HCEC 1CT (cell line): ENCODE measurements around the gene MYH14.

ENCODE experiments used
- DNase-seq: peaks from one replicate; pipeline ENCODE4 v3.0.0-alpha.2; 2017

MYH14 gene

DNA sequence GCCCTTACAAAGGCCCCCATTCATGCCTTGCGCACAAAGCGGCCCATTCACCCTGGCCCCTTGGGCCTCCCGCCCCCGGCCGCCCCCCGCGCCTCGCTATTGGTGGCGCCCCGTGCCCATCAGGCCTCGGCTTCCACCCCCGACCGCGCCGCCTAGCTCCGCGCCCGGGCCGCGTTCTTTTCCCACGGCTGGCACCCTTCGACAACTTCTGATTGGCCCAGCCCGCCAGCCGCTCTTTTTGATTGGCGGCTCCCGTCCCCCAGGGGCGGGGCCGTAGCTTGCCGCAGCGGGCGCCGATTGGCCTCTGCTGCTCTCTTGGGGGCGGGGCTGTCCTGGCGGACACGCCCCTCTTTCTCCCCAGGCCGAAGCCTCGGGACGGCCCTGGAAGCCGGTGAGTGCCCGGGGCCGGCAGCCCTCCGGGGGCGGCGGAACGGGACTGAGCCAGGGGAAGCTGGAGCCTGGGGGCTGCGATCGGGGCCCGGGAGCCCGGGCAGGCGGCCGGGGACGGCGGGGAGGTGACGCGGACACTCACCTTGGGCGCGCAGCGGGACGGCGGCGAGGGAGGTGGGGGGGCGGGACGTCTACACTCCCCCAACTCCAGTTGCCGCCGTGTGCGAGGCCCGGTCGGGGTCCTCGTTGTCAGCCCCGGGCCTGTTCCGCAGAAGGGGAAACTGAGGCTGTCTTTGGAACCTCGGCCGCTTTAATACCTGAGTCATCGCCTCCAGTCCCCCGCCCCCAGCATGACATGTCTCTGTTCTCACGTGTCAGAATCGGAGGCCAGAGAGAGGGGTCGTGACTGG, at the start of gene MYH14:
Gene MYH14 (plus strand): TSS at position 342 of the 800 bp plus-strand sequence. CDS start 6,744 bp downstream, outside the sequence.
- DNase-seq: no peak

DNA sequence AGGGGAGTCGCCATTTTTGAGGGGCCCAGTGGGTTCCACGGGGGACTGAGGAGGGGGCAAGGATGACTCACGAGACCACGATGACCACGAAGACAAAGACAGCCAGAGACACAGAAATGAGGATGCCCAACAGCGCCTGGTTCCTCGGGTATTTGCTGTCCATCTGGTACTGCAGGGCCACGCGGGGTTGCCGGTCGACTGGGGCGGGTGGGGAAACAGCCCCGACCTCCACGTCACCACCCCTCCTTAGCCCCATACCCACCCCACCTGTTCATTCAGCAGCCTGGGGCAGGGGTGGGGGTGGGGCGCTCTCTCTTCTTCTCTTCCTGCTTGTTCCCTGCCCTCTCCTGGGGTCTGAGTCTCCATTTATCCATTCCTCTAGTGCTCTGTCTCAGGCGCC, 48.9 kb upstream of the MYH14 start:
- DNase-seq: no peak

DNA sequence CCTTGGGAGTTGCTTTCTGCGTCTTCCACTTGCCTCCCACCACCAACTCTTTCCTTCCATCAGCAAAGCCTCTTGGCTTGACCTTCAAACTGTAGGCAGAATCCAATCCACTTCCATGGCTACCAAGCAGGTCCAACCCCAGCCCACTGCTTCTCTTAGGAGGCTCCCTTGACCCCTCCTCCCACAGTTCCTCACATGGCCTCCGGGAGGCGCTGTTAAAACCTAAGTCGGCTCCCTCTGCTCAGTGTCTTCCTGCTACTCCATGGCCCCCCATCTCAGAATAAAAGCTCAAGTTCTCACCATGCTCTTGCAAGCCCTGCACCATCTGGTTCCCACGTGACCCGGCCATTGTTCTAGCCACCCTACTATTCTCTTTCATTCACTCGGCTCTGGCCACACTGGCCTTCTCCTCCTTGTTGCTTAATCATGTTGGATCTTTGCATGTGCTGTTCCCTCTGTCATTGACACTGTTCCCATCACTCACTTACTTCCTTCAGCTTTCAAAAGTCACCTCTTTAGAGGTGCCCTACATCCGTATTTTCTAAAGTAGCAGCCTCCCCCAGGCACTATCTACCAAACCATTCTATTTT, 47.8 kb upstream of the MYH14 start:
- no peak for DNase-seq

DNA sequence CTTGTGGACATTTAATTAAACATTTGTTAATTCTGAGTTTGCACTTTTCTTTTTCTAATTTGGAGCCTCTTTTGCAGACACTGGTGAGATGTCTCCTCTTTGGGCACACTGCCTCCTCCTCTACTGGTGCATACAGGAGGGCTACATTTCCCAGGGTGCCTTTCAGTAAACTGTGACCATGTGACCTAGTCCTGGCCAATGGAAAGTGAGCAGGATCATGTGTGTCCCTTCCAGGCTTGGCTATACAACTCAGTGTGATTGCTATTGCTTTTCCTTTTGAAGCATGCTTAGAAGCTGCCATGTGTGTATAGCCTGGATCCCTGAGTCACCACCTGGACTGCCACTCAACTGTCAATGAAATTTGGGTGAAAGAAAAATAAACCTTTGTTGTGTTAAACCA, 44.8 kb upstream of the MYH14 start:
- no peak for DNase-seq

DNA sequence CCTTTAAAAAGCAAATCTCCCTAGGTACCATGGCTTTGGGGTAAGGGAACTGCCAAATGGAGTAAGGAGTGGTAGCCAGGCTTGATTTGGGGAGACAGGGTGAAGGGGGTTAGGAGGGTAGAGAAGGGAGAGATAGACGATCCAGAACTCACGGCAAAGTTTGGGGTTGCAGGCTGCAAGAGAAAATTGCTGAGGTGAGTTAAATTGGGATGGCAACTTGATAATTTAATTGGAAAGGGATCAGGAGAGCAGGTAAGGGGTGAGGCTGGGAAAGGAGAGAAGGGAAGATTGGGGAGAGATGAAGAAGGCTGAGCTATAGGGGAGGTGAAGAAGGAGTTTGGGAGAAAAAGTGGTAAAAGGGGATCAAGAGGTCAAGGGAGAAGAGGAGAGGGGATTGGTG, 44.3 kb upstream of the MYH14 start:
- DNase-seq: no peak

DNA sequence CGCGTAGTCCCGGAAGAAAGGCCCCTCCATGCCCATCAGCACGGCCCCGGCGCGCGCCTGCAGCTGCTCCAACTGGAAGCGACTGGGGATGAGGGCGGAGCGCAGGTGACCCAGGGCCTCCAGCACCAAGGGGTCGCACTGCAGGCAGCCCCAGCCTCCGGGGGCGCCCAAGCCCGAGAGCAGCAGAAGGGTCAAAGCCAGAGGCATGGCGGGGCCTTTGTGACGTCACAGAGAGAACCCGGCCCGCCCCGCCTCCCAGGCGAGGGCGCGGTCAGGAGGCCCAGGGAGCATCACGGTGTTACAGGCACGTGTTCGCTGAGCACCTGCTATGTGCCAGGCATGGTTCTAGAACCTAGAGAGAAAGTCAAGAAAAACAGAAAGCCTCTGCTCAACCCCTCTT, 40.4 kb upstream of the MYH14 start, which contains the start of gene IZUMO2:
Gene IZUMO2 (minus strand): TSS at position 294 of the 400 bp plus-strand sequence. CDS start 87 bp downstream, at position 207.
- DNase-seq: no peak

DNA sequence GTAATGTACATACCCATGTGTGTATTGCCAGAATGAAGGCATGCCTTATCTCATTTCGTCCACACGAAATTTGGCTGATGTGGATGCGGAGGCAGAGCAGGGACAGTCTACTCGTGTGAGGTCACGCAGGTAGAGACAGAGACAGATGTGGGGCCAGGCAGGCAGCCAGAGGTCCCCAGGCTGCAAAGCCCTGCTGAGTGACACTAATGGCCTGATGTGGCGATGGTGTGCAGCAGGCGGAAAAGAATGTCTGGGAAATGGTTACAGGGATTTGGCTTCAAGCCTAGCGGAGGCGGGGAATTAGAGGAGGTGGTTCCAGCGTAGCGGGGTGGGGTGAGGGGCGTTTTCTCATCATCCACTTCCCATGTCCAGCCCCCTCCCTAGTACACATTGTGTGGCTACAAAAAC, 36.1 kb upstream of the MYH14 start:
- DNase-seq: no peak

DNA sequence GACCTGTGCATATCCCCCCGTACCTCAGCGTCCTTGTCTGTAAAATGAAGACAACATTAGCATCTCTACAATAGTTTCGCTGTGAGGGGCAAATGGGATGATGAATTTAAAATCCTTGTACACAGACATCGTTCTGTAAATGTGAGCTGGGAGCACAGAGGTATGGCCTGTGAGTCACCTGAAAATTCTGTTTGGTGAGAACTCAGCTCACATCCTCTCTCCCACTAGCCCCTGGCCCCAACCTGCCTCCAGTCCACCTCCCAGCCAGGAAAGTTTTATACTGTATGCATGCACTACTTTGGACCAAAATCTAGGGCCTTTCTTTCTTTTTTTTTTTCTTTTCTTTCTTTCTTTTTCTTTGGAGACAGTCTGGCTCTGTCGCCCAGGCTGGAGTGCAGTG, 31.7 kb upstream of the MYH14 start:
- no peak for DNase-seq

DNA sequence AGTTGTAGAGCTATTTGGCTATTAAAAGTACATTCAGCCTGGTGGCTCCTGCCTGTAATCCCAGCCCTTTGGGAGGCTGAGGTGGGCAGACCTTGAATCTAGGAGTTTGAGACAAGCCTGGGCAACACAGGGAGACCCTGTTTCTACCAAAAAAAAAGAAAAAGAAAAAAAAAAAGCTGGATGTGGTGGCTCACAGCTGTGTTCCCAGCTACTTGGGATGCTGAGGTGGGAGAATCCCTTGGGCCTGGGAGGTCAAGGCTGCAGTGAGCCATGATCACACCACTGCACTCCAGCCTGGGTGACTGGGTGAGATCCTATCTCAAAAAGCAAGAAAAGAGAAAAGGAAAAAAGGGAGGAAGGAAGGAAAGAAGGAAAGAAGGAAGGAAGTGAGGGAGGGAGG, 30.7 kb upstream of the MYH14 start:
- DNase-seq: no peak

DNA sequence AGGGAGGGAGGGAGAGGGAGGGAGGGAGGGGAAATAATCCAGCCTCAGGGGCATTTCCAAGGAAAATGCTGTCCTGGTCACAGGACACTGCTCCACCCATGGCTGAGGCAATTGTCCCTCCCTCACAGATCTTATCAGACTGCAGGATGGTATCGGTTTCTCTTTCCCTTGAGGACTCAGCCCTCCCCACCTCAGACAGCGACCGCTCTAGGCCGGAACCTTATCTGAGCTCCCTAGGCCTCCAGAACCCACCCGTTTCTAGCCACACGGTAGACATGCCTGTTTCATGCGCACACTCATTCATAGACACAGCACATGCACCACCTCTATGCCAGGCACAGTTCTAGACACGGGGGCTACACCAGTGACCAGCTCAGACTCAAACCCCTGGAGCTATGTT, 30.3 kb upstream of the MYH14 start:
- DNase-seq: no peak

DNA sequence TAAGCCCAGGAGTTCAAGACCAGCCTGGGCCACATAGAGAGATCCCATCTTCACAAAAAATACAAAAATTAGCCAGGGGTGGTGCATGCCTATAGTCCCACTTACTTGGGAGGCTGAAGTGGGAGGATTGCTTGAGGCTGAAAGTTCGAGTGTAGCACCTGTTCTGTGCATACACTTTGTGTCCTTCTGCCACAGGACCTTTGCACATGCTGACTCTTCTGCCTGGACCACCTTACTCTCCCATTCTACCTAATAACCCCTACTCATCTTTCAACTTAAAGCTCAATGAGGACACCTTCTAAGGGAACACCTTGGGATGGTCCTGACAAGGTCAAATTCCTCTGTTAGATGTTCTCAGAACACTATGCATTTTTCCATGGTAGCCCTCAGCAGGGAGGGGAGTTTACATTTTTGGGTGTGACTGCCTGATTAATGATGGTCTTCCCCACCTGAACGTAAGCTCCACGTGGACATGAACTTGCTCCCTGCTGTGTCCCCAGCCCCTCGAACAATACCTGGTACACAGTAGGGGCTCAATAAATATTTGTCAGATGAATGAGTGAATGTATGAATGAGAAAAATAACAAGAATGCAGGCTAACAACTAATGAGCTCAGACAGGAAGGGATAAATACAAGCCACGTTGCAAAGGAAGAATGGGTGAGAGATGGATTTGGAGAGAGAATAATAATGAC, 29.2 kb upstream of the MYH14 start:
- DNase-seq: no peak

DNA sequence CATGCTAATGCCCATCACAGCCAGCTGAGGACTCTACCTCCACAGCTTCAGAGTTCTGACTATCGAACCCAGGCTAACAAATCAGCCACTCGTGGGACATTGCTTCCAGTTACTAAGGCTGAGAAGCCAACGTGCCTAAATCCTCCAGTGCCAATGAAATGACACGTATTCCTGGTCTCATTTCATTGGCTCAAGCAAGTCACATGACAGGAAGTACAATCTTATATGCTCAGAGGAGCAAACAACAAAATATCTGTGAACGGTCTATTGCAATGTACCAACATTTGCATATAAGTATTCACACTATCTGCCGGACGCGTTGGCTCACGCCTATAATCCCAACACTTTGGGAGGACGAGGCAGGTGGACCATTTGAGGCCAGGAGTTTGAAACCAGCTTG, 27.5 kb upstream of the MYH14 start:
- DNase-seq: no peak

DNA sequence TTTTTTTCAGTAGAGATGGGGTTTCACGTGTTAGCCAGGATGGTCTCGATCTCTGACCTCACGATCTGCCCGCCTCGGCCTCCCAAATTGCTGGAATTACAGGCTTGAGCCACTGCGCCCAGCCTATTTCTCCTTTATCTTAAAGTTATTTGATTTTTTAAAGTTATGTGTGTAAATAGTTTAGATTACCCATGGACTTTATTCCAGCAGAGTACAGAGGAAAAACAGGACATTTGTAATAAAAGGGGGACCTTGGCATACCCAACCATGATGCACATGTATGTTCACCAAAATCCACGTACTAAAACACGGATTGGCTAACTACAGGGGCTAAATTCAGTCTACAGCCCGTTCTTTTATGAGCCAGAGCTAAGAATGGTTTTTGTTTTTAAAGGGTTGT, 26.6 kb upstream of the MYH14 start:
- no peak for DNase-seq

DNA sequence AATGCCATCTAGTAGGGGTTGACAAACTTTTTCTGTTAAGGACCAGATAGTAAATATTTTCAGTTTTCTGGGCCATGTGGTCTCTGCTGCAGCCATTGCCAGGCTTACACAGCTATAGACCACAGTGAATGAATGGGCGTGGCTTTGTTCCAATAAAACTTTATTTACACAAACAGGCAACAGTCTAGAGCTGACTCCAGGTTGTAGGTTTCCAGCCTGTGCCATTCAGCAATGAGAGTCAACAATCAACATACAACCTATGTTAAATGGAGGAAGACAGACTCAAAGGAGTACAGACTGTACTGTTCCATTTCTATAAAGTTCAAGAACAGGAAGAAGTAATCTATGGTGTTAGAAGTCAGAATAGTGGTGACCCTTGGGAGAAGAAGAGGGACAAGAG, 25.1 kb upstream of the MYH14 start:
- no peak for DNase-seq

DNA sequence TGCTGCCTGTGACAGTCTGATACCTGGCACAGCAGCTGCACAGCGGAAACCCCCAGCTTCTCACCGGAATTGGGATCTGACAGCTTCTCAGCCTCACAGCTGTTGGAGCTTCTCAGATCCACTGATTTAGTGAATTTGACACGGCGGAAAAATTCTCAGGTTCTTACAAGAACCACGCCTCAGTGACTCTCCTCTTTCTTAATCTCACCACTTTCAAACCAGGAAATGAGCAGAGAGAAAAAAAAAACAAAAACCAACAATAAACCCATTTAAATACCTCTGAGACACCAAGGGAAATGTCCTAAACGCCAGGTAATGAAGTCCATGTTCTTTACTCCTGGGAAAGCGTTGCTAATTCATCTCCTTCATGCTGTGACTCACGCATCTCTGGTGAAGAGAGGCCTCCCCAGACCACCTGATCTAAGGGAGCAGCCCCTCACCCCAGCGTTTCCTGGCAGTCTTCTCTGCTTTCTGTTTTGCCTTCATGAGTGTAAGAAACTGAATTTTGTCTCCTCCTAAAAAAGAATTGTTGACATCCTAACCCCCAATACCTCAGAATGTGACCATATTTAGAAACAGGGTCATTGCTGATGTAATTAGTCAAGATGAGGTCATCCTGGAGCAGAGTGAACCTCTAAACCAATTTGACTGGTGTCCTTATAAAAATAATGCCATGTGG, 24.4 kb upstream of the MYH14 start:
- DNase-seq: no peak

DNA sequence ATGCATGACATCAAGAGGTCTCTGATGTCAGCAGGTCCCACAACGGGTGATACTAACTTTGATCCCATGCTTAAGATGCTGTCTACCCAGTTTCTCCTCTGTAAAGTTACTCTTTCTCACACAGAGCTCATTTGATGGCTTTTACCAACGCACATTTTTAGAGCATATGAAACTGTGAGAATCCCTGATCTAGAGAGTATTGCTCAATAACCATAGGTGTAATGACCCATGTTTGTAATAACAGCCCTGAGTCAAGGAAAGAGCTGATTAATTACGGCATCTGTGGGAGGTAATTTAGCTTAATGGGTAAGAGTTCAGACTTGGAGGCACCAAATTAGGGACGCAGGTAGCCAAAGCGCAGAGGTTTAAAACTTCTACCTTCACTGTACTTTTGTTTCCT, 22.3 kb upstream of the MYH14 start:
- no peak for DNase-seq

DNA sequence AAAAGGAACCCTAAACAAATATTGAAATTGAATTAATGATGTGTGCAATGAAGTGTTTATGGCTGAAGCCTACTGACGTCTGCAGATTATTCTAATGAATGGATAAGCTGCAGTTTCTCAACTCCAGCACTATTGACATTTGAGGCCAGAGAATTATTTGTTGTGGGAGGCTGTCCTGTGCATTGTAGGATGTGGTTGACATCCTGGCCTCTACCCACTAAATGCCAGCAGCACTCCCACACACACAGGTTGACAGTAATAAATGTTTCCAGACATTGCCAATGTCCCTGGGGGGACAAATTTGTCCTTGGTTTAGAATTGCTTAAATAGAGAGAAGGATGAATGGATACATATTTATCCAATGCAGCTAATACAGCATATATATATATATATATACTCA, 19.2 kb upstream of the MYH14 start:
- DNase-seq: no peak

DNA sequence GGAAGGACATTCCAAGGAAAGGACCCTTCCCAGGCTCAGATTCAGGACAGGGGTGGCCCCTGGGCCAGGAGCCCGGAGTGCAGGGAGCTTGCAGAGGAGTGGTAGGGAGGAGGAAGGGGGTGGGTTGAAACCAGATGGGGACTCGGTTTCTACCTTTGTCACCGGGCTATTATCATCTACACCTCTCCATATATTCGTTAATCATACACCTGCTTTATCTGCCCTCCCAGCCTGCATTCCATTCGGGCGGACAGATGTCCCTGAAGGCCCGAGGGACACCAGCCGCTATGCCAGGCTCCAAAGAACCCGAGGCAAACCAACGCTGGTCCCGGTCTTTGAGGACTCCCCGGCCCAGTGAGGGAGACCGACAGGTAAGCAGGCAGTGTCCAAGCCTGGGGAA, 15.5 kb upstream of the MYH14 start:
- DNase-seq: no peak

DNA sequence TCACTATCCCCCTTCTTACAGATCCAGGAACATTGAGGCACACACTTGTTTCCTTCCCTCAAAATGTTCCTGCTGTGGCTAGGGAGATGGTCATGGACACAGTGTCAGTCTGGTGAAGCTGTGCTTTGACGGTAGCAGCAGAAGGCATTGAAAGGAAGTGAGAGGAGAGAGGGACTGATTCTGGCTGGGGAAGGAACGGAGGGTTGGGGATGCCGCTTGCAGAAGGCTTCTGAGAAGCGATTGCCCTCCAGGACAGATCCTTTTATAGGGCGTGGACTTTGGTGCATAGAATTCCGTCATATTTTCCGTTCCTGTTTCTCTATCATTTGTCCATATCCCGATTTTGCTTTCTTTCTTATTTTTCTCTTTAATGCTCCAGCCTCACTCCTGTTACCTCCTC, 14.1 kb upstream of the MYH14 start:
- no peak for DNase-seq

DNA sequence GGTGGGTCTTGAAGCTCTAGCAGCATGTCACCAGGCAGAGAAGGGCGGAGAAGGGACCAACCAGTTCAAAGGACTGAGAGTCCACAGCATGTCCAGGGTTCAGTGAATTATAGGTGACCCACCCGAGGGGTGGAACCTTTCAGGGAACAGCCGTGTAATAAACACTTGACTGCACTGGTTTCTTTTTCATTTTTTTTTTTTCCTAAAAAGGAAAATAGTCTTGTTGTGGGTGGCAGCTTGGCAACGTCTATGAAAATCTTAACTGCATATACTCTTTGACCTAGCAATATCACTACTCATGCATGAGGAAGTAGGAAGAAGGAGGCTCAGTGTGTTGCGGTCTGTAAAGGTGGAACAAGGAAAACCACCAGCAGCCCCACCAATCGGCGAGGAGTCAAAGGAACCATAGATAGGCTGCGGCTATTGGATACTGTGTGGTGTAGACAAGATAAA, 13.0 kb upstream of the MYH14 start:
- no peak for DNase-seq

DNA sequence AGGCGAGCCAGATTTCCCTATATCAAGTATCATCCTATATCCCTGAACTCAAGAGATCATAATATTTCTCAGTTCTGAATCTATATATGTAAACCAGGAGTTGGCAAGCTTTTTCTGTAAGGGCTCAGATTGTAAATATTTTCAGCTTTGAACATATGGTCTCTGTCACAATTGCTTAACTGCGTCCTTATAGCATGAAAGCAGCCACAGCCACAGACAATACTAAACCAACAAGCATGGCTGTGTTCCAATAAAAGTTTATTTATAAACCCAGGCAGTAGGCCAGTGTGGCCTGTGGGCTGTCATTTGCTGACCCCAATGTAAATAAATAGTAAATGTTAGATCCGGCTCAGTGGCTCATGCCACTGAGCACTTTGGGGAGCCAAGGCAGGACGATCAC, 12.2 kb upstream of the MYH14 start:
- no peak for DNase-seq

DNA sequence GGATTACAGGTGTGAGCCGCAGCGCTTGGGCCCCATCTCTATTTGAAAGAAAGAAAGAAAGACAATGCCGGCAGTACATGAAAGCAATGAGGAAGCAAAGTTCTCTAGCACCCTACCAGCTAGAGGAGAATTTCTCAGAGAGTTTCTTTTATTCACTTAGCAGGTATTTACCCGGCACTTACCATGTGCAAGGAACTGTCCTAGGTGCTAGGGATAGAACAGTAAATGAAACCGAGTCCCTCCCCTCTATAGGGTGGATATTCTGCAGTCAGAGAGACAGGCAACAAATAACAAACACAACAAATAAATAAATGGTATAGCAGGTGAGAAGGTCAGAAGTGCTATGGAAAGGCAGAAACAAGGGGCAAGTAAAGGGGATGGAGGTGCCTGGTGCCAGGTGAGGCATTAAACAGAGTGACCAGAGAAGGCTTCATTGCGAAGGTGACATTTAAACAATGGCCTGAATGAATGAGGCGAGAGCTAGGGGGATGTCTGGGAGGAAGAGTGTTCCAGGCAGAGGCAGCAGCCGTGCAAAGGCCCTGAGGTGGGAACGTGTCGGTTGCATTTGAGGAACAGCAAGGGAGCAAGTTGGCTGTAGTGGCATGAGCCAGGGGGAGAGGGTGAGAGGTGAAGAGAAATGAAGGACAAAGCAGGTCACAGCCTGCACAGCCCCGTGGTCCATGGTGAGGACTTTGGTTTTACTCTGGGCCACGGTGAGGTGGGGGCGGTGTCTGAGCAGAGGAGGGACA, 10.8 kb upstream of the MYH14 start:
- DNase-seq: no peak

DNA sequence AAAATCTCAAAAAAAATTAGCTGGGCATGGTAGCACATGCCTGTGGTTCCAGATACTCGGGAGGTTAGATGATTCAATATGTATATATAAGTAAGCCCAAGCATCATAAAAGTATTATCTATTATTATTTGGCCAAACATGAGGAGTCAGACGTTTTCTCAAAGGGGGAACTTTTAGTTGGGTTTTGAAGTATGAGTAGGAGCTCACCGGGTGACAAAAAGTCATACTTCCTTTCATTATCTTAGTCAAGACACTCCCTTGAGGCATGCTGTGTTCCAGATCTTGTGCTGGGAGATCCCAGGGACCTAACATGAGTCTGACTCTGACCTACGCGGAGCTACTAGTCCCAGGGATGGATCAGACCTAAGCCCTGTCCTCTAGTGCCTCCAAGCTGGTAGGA, 8.2 kb upstream of the MYH14 start:
- no peak for DNase-seq
